Ramos (cell line): Measurements from ENCODE around the gene GLT6D1.

Source experiments
- in situ Hi-C: fragments of 300-500 bp; cut with MboI; formaldehyde crosslinking; loops from one replicate; pipeline ENCODE4 v1.14.3; 2022; ENCODE audit warnings: low sequenced_read_pairs; ENCODE audit not compliant: unreplicated experiment

The GLT6D1 gene

GRCh38 chr9:135588886-135589595, 50.3 kb downstream of the GLT6D1 start:
- in situ Hi-C loops: no loop called here

GRCh38 chr9:135588371-135588770, 51.0 kb downstream of the GLT6D1 start:
- in situ Hi-C loops: no loop called here

GRCh38 chr9:135587658-135588057, 51.7 kb downstream of the GLT6D1 start:
- in situ Hi-C loops: no loop called here

GRCh38 chr9:135586601-135587109, 52.7 kb downstream of the GLT6D1 start:
- in situ Hi-C loops: no loop called here

GRCh38 chr9:135584934-135585333, 54.4 kb downstream of the GLT6D1 start:
- in situ Hi-C loops: no loop called here

GRCh38 chr9:135584371-135584770, 55.0 kb downstream of the GLT6D1 start:
- in situ Hi-C loops: no loop called here

GRCh38 chr9:135583688-135584011, 55.7 kb downstream of the GLT6D1 start:
- in situ Hi-C loops: no loop called here

GRCh38 chr9:135582966-135583687, 56.2 kb downstream of the GLT6D1 start:
- in situ Hi-C loops: no loop called here

- in situ Hi-C loops: no loop called here
Measured at GRCh38 chr9:135582541-135582940, 56.8 kb downstream of the GLT6D1 start.

- in situ Hi-C loops: no loop called here
Measured at GRCh38 chr9:135581636-135582426, 57.5 kb downstream of the GLT6D1 start.

GRCh38 chr9:135580664-135581380, 58.5 kb downstream of the GLT6D1 start:
- in situ Hi-C loops: no loop called here

- in situ Hi-C loops: no loop called here
Measured at GRCh38 chr9:135579889-135580660, 59.3 kb downstream of the GLT6D1 start.

- in situ Hi-C loops: no loop called here
Measured at GRCh38 chr9:135579356-135579755, 60.0 kb downstream of the GLT6D1 start.

GRCh38 chr9:135577256-135577655, 62.1 kb downstream of the GLT6D1 start:
- in situ Hi-C loops: no loop called here

GRCh38 chr9:135575995-135576631, 63.2 kb downstream of the GLT6D1 start:
- in situ Hi-C loops: no loop called here

- in situ Hi-C loops: no loop called here
Measured at GRCh38 chr9:135574943-135575342, 64.4 kb downstream of the GLT6D1 start.

- in situ Hi-C loops: no loop called here
Measured at GRCh38 chr9:135574331-135574730, 65.0 kb downstream of the GLT6D1 start.
